ENCODE data around the gene SLC25A12.

SLC25A12 gene

GRCh38 chr2:171883275-171883893, 10.7 kb downstream of the SLC25A12 start:
- no peak for DNase-seq

- DNase-seq = no peak
Observed at GRCh38 chr2:171882089-171882769, 11.8 kb downstream of the SLC25A12 start.

GRCh38 chr2:171880774-171881173, 13.3 kb downstream of the SLC25A12 start:
- DNase-seq = no peak

GRCh38 chr2:171879865-171880264, 14.2 kb downstream of the SLC25A12 start:
- DNase-seq = no peak

- DNase-seq = peak; percentile 27
Observed at GRCh38 chr2:171878481-171878993, 15.5 kb downstream of the SLC25A12 start.

- DNase-seq = no peak
Observed at GRCh38 chr2:171874963-171875362, 19.1 kb downstream of the SLC25A12 start.

- DNase-seq = no peak
Observed at GRCh38 chr2:171874517-171874916, 19.5 kb downstream of the SLC25A12 start.

- DNase-seq = no peak
Observed at GRCh38 chr2:171864357-171864985, 29.6 kb downstream of the SLC25A12 start.

GRCh38 chr2:171862501-171862900, 31.5 kb downstream of the SLC25A12 start:
- no peak for DNase-seq

- no peak for DNase-seq
Observed at GRCh38 chr2:171858397-171858958, 35.6 kb downstream of the SLC25A12 start.

- peak; percentile 63 for DNase-seq
Observed at GRCh38 chr2:171855401-171855800, 38.6 kb downstream of the SLC25A12 start.

GRCh38 chr2:171852366-171852888, 41.6 kb downstream of the SLC25A12 start:
- DNase-seq = peak; percentile 17

- DNase-seq = no peak
Observed at GRCh38 chr2:171847627-171848026, 46.4 kb downstream of the SLC25A12 start.

GRCh38 chr2:171846894-171847293, 47.1 kb downstream of the SLC25A12 start:
- no peak for DNase-seq

GRCh38 chr2:171841996-171842395, 52.0 kb downstream of the SLC25A12 start:
- DNase-seq = no peak

GRCh38 chr2:171837736-171838135, 56.3 kb downstream of the SLC25A12 start:
- DNase-seq = no peak

GRCh38 chr2:171836146-171836910, 57.7 kb downstream of the SLC25A12 start:
- DNase-seq = peak; percentile 36

GRCh38 chr2:171835386-171835785, 58.7 kb downstream of the SLC25A12 start:
- no peak for DNase-seq

GRCh38 chr2:171834286-171834685, 59.8 kb downstream of the SLC25A12 start:
- no peak for DNase-seq

- no peak for DNase-seq
Observed at GRCh38 chr2:171832489-171832888, 61.6 kb downstream of the SLC25A12 start.

- DNase-seq = no peak
Observed at GRCh38 chr2:171830039-171830438, 64.0 kb downstream of the SLC25A12 start.

GRCh38 chr2:171824086-171824485, 70.0 kb downstream of the SLC25A12 start:
- peak; percentile 47 for DNase-seq
